Measurements from ENCODE around the gene TMOD3. TPM values are rescaled to one million over a fixed set of nuclear protein-coding genes. Genes with fewer than 3 reads are reported as not detected.

Gene TMOD3
- total and polyA plus RNA-seq, 2 of the 4 experiments (the other 2 are of a cell fraction), result 10.7 to 22.0 TPM

- Histone ChIP-seq H2BK120ac (ENCODE audit: low read depth, low read length) (no peak overlapping the region), H2BK5ac (ENCODE audit: low read depth, low read length, poor library complexity, severe bottlenecking) (no peak overlapping the region), H2AK9ac (replicated peaks; ENCODE audit: low read depth, low read length, poor library complexity) (no peak overlapping the region), H3K23ac (ENCODE audit: low read depth, low read length) (no peak overlapping the region), H4K91ac (ENCODE audit: insufficient read depth, low read depth, low read length) (no peak overlapping the region), H3K4me1 (ENCODE audit: control insufficient read depth, insufficient read depth, low read length) (peaks cover 2% of the 10 kb centered on the region; the same call in 1 of the 2 replicates), H3K18ac (ENCODE audit: low read depth, low read length) (no peak overlapping the region), H2BK20ac (ENCODE audit: low read depth, low read length) (no peak overlapping the region), H3K79me1 (ENCODE audit: low read depth in 1 of 2, low read length in 2 of 2) (no peaks in the 10 kb centered on the region), H4K20me1 (ENCODE audit: insufficient read depth, low read length) (no peaks in the 10 kb centered on the region; the same call in 1 of the 2 replicates), H3K4me3 (ENCODE audit: insufficient read depth, low read depth, low read length) (no peak overlapping the region), H3K56ac (ENCODE audit: extremely low read depth, insufficient read depth, low read length) (no peak overlapping the region), H3K27me3 (ENCODE audit: control insufficient read depth, insufficient read depth, low read length) (no peaks in the 10 kb centered on the region), H3K14ac (replicated peaks; ENCODE audit: low read depth, low read length) (no peak overlapping the region), H3K9me1 (ENCODE audit: insufficient read depth, low read length) (no peaks in the 10 kb centered on the region), H3K9ac (ENCODE audit: low read depth, low read length) (no peak overlapping the region), H3K4ac (ENCODE audit: low read depth, low read length) (no peak overlapping the region), H2BK15ac (ENCODE audit: low read depth, low read length) (no peak overlapping the region), H2AFZ (replicated peaks; ENCODE audit: low read length, poor library complexity) (no peak overlapping the region), H4K8ac (ENCODE audit: low read depth in 2 of 2, low read length in 2 of 2) (no peak overlapping the region), H3K27ac (ENCODE audit: insufficient read depth, low read length) (no peak overlapping the region), H3K9me3 (ENCODE audit: control insufficient read depth, insufficient read depth, low read length) (no peaks in the 10 kb centered on the region), H4K5ac (ENCODE audit: low read depth, low read length) (no peak overlapping the region), H2AK5ac (ENCODE audit: low read depth, low read length) (no peak overlapping the region), H3K4me2 (ENCODE audit: low read depth, low read length) (no peak overlapping the region), H3K36me3 (ENCODE audit: control insufficient read depth, insufficient read depth, low read length) (peaks cover 7% of the 10 kb centered on the region)
- ChIA-PET CTCF (no interaction called here), POLR2A (ENCODE audit: unreplicated experiment) (no interaction called here)
- intact Hi-C loops (cut with micrococcal nuclease) (no loop called here), in situ Hi-C loops (cut with MboI; ENCODE audit: low sequenced_read_pairs) (no loop called here), dilution Hi-C loops (cut with HindIII; ENCODE audit: low sequenced_read_pairs, unreplicated experiment) (no loop called here)
- no peak for ATAC-seq (ENCODE audit: low read depth)
- TF ChIP-seq BHLHE40 (IDR thresholded peaks at IDR 0.05; ENCODE audit: low read depth, low read length) (no peak), MAFK (IDR thresholded peaks at IDR 0.05; ENCODE audit: low read depth, low read length) (no peak), RFX5 (IDR thresholded peaks at IDR 0.05; ENCODE audit: low read depth, low read length) (no peak), NFE2L2 (IDR thresholded peaks at IDR 0.05; ENCODE audit: low read depth, low read length) (no peak), SMC3 (IDR thresholded peaks at IDR 0.05; ENCODE audit: low read depth, low read length) (no peak), FOS (IDR thresholded peaks at IDR 0.05; ENCODE audit: low read depth, low read length) (no peak), CTCF (conservative IDR thresholded peaks at IDR 0.05; ENCODE audit: low read depth, low read length) (no peak), POLR2A (IDR thresholded peaks at IDR 0.05; ENCODE audit: low read depth, low read length) (no peak), CEBPB (IDR thresholded peaks at IDR 0.05; ENCODE audit: low read depth, low read length) (no peak), ELK1 (IDR thresholded peaks at IDR 0.05; ENCODE audit: borderline replicate concordance, low read depth, low read length) (no peak)
- DNase-seq, result no peak
- no TSS peak for BruUV-seq (replicated peaks)
- no CpG with 5 or more reads among the region's 5 CpGs for WGBS, 2 experiments (ENCODE audit: extremely low coverage in 2 of 2, insufficient read length in 1 of 2)
These were observed 26.9 kb upstream of the TMOD3 start for GRCh38 chr15:51802593-51802992.

Measured in IMR-90 (cell line).